ENCODE measurements around the gene CCDC51. TPM values are rescaled to one million over a fixed set of nuclear protein-coding genes. Genes with fewer than 3 reads are reported as not detected.

CCDC51 gene
- total and polyA plus RNA-seq, 2 donors from 2014 or later: 13.8 to 32.8 TPM

- TF ChIP-seq, protein P1, sequence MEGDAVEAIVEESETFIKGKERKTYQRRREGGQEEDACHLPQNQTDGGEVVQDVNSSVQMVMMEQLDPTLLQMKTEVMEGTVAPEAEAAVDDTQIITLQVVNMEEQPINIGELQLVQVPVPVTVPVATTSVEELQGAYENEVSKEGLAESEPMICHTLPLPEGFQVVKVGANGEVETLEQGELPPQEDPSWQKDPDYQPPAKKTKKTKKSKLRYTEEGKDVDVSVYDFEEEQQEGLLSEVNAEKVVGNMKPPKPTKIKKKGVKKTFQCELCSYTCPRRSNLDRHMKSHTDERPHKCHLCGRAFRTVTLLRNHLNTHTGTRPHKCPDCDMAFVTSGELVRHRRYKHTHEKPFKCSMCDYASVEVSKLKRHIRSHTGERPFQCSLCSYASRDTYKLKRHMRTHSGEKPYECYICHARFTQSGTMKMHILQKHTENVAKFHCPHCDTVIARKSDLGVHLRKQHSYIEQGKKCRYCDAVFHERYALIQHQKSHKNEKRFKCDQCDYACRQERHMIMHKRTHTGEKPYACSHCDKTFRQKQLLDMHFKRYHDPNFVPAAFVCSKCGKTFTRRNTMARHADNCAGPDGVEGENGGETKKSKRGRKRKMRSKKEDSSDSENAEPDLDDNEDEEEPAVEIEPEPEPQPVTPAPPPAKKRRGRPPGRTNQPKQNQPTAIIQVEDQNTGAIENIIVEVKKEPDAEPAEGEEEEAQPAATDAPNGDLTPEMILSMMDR (IDR thresholded peaks at IDR 0.05; ENCODE audit: borderline replicate concordance, extremely low read depth, insufficient read depth): peak; percentile 4
- Histone ChIP-seq H3K4me1 (ENCODE audit: control insufficient read depth in 2 of 3, insufficient read depth in 2 of 3, low read depth in 1 of 3, low read length in 3 of 3) (peaks cover 0 to 22% (median 0%) of the 10 kb centered on the region in 3 donors), H3K27me3 (ENCODE audit: control insufficient read depth, insufficient read depth, low read length) (no peaks in the 10 kb centered on the region), H3K9me3 (ENCODE audit: control insufficient read depth in 2 of 3, insufficient read depth in 1 of 3, low read length in 3 of 3) (no peaks in the 10 kb centered on the region), H3K4me3 (ENCODE audit: low read length in 3 of 3) (peak overlapping the region; percentile 86 to 97 (median 95)), H3K9ac (ENCODE audit: low read length in 3 of 3) (peak overlapping the region; percentile 79 to 97 (median 95)), H3K27ac (ENCODE audit: low read depth in 2 of 2, low read length in 2 of 2) (peak overlapping the region; percentile 93 to 95), H3K36me3 (ENCODE audit: control insufficient read depth in 2 of 3, insufficient read depth in 3 of 3, low read length in 3 of 3) (peaks cover 0 to 5% (median 0%) of the 10 kb centered on the region in 3 donors)
- DNase-seq: peak; percentile 91 to 97 (median 96)
- intact Hi-C loops (cut with DNase I): no loop called here
- no peak for FAIRE-seq
Measured at GRCh38 chr3:48472923-48473616, 33.2 kb upstream of the CCDC51 start.

- Histone ChIP-seq H3K9me3 (ENCODE audit: control insufficient read depth in 2 of 3, insufficient read depth in 1 of 3, low read length in 3 of 3) (no peaks in the 10 kb centered on the region), H3K4me3 (ENCODE audit: low read length in 3 of 3) (peak overlapping the region; percentile 86 to 97 (median 95)), H3K27me3 (ENCODE audit: control insufficient read depth, insufficient read depth, low read length) (no peaks in the 10 kb centered on the region), H3K36me3 (ENCODE audit: control insufficient read depth in 2 of 3, insufficient read depth in 3 of 3, low read length in 3 of 3) (peaks cover 0 to 5% (median 3%) of the 10 kb centered on the region in 3 donors), H3K27ac (ENCODE audit: low read depth in 2 of 2, low read length in 2 of 2) (peak overlapping the region; percentile 93 to 95), H3K4me1 (ENCODE audit: control insufficient read depth in 2 of 3, insufficient read depth in 2 of 3, low read depth in 1 of 3, low read length in 3 of 3) (peaks cover 0 to 27% (median 2%) of the 10 kb centered on the region in 3 donors), H3K9ac (ENCODE audit: low read length in 3 of 3) (peak overlapping the region; percentile 79 to 97 (median 95))
- no peak for FAIRE-seq
- DNase-seq: no peak
- TF ChIP-seq, protein P1 (IDR thresholded peaks at IDR 0.05; ENCODE audit: borderline replicate concordance, extremely low read depth, insufficient read depth): no peak
- intact Hi-C loops (cut with DNase I): no loop called here
Measured at GRCh38 chr3:48472673-48472922, 32.7 kb upstream of the CCDC51 start.

DNA sequence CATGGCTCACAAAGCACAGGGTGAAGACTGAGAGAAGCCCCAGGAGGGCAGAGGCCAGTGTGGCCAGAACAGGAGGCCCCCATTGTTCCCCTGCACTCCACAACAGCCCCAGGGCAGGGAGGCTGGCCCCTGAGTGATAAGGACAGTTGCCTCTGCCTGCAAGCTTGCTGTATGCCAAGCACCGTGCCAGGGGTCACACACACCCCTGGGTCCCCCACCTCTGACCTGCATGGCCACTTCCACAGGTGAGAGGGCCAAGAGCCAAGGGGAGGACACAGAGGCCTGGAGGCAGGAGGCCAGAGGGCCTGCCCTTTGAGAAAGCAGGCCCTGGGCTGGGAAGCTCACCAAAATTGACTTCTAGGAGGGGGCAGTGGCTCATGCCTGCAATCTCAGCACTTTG is 30.4 kb upstream of the CCDC51 start:
- H3K4me3 ChIP-seq (ENCODE audit: low read length in 3 of 3): no peak overlapping the region
- DNase-seq (peak in 1 of 5 donors; percentile 64), FAIRE-seq (no peak)
- peaks cover 0 to 10% (median 5%) of the 10 kb centered on the region in 3 donors for H3K36me3 ChIP-seq (ENCODE audit: control insufficient read depth in 2 of 3, insufficient read depth in 3 of 3, low read length in 3 of 3)
- intact Hi-C loops (cut with DNase I): no loop called here
- peaks cover 0 to 42% (median 18%) of the 10 kb centered on the region in 3 donors for H3K4me1 ChIP-seq (ENCODE audit: control insufficient read depth in 2 of 3, insufficient read depth in 2 of 3, low read depth in 1 of 3, low read length in 3 of 3)
- no peaks in the 10 kb centered on the region for H3K9me3 ChIP-seq (ENCODE audit: control insufficient read depth in 2 of 3, insufficient read depth in 1 of 3, low read length in 3 of 3)
- no peak overlapping the region for H3K9ac ChIP-seq (ENCODE audit: low read length in 3 of 3)
- H3K27me3 ChIP-seq (ENCODE audit: control insufficient read depth, insufficient read depth, low read length): no peaks in the 10 kb centered on the region
- no peak overlapping the region for H3K27ac ChIP-seq (ENCODE audit: low read depth in 2 of 2, low read length in 2 of 2)
- TF ChIP-seq, protein P1 (IDR thresholded peaks at IDR 0.05; ENCODE audit: borderline replicate concordance, extremely low read depth, insufficient read depth): no peak
